HT-29 (cell line): ENCODE results near the gene SOX8. TPM values are rescaled to one million over a fixed set of nuclear protein-coding genes. Genes with fewer than 3 reads are reported as not detected.

Experiments
- DNase-seq: peaks from one replicate; pipeline ENCODE4 v3.0.0-alpha.2; 2015; ENCODE audit warnings: low spot score
- total RNA-seq: library from RNA; depleted of rRNA; stranded (reverse); fragments of >200 nt; shearing (Covaris generic); gene quantifications from 2 replicates; pipeline ENCODE4 v1.2.3, GENCODE V29; 2014

The SOX8 gene
- total RNA-seq, 1 experiment from 2014 or later = 0.61 TPM

DNA sequence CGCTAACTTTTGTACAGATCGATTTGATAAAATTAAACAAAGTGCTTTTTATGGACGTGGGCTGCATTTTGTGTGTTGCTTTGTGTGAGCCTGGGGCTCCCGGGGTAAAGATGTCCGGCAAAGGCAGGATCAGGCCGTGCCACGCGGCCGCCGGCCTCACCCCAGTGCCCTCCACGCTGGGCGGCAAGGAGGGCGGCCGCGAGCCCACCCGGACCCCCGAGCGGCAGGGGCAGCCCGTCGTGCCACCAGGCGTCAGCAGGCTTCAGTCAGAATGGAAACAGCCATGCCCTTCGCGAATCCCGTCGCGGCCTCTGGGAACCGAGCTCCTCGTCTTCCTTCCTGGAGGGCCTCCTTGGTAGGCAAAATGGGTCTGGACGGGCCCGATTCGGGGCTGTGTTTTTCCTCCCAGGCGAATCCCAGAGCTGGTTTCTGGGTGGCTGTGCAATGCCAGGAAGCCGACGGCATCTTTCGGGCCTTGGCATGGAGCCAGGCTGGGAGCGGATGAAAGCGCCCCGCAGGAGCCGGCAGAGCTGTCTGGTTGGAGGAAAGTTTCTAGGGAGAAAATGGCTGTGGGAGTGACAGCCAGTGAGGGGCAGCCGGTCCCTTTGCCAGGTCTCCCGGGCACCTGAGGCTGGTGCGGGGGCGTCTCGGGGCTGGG, 5.5 kb downstream of the SOX8 start:
- DNase-seq = peak; percentile 49

DNA sequence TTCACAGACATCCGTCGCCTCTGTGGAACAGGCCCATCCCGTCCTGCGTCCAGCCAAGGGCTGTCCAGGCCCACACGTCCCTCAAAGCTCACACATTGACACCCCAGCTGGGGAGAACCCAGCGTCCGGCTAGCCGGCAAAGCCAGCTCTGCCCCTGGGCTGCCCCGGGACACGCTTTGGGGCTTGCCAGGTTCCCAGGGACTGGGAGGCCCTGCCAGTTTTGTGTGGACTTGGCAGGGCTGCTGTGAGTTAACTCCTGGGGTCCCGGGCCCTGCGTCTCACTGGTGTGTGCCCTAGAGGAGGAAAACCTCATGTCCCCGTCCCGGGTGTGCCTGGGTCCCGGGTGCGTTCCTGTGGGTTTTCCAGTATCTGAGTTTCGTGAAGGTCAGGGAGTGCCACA, 6.3 kb downstream of the SOX8 start:
- DNase-seq = no peak

DNA sequence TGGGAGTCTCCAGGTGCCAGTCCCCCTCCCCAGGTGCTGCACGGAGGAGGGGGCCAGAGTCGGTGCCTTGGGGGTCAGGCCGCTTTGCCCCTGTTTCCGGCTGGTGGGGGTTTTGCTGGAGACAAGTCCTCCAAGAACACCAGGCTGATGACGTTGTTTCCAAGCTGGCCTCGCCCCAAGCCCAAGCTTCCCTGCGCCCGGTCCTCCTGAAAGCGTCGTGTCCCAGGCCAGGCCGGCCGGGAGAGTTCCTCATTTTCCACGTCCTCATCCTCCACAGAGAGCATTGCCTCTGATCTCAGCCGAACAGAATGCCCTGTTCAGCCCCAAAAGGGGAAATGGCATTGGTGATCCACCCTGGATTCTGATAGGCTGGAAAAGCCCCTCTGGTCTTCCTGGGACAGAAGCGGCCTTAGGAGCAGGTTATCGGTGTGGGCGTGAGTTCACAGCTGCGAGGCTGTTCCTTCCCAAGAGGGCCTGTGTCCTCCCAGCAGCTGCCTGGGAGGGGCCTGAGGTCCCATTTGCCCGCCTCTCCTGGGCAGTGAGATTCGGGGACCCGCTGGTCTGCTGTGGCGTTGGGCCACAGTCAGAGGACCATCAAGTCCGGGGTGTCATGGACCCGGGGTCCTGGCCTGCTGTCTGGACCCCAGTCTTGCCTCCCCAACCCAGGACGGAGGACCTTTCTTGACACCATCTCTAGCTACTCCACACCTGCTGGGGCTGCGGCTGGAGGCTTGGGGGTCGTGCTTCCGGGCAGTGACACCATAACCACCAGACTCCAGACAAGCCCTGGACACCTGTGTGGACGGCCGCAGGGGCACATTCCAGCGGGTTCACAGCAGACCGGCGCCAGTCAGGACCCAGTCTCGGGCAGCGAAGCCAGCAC, 7.1 kb downstream of the SOX8 start:
- no peak for DNase-seq

DNA sequence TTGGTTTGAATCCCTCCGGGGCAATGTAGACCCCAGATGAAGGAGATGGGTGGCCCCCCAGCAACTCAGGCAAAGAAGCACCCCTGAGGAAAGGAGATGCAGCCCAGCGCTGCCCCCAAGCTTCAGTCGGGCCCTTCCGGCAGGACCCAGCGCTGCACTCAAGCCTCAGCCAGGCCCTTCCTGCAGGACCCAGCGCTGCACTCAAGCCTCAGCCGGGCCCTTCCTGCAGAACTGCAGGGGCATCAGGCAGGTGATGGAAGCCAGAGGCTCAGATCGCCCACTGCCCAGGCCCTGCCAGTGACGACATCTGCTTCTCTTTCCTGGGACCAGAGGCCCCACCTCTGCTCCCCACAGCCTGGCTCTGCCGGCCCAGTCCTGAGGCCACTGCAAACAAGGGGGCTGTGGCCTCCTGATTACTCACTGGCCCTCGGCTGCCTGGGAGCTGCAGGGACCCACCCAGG, 7.8 kb downstream of the SOX8 start:
- DNase-seq = no peak

DNA sequence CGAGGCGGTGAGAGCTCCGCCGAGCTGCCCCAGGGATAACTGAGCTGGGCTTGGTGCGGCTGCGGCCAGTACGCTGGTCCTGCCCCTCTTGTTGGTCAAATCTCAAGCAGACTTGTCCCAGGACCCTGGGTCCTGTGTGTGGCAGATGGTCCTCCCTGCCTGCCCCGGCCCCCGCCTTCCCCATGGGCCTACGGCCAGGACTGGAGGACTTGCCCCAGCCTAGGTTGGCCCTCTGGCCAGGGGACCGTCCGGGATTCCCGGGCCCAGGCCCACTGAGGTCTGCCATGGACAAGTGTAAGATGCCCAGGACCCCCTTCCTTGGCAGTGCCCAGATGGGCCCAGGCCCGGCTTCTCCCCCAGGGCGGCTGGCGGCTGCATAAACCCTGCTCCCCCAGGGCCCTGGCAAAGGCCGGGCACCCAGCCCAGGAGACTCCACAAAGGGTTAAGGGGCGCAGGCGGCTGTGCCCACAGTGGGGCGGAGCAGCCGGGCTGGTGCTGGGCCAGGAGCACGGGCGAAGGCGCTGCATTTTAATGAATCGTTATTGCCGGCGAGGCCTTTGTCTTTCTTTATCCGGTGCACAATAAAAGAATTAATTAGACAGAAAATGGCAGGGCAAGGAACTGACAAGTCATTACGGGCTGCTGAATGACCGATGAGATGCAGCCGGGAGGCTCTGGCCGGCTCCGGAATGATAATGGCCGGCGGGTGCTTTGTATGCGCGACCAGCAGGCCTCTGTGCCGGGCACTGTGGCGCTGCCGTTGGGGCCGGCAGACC, 9.1 kb downstream of the SOX8 start:
- no peak for DNase-seq

DNA sequence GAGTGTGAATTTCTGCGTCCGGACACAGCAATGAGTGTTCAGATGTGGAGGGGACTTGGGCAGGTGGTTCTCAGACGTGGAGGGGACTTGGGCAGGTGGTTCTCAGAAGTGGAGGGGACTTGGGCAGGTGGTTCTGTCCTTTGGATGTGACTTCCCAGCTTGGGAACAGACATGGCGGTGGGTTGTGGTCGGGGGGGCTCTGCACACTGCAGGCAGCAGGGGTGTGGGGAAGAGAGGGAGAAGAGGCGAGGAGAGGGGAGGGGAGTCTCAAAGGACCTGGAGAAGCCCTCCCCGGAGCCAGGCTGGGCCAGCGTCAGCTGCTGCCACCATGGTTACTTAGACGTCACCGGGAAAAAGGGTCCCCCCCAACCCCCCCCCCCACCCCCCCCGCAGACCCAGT, 9.8 kb downstream of the SOX8 start:
- no peak for DNase-seq

DNA sequence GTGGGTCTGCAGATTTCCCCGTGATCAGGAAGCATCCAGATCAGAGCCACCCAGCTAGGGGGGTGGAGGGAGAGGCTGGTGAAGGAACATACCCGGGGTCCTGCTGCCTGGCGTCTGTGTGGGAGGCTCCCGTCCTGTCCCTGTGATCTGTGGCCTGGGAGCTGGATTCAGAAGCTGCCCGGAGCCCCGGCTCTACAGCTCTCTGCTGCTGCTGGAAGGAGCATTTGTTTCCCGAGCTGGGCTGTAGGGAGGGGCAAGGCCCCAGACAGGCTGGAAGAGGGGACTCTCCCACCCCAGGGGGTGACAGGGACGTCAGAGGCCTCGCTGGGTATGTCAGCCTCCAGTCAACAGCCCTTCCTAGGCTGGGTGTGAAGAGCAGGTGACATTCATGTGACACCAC, 10.2 kb downstream of the SOX8 start:
- DNase-seq = no peak

DNA sequence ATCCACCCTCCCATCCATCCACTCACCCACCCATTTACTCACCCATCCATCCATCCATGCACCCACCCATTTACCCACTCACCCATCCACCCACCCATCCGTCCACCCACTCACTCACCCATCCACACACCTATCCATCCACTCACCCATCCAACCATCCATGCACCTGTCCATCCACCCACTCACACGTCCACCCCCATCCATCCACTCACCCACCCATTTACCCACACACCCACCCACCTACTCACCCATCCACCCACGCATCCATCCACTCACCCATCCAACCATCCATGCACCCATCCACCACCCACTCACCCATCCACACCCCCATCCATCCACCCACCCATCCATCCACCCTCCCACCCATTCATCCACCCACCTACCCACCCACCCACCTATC, 12.2 kb downstream of the SOX8 start:
- no peak for DNase-seq

DNA sequence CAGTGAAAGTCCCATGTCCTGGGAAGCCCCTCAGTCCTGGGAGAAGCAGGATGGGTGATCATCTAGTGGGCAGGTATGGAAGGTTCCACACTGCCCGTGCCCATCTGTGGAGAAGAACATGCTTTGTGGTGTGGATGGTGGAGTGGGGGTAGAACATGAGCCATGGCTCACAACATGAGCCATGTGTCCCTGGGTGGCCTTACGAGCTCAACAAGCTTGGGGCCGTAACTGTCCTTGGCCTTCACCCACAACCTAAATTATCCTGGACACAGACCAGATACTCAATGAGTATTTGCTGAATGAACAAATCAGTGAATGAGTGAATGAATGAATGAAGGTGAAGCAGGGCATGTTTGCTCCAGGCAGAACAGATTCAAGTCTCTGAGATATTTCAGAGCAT, 13.5 kb downstream of the SOX8 start:
- no peak for DNase-seq

DNA sequence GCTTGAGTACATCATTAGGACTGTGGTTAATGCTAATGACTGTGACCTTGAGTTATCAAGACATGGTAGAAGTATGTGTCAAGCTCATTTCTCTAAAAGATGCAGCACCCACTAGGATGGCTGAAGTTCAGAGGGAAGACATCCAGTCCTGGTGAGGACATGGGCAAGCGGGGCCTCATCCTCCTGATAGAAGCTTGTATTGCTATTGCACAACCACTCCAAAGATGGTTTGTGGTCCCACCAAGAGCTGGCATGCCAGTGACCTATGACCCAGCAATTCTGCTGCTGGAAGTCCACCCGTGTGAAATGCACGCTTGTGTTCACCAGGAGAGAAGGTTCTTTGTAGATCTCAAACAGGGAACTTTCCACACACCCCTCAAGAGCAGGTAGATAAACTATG, 14.2 kb downstream of the SOX8 start:
- no peak for DNase-seq

DNA sequence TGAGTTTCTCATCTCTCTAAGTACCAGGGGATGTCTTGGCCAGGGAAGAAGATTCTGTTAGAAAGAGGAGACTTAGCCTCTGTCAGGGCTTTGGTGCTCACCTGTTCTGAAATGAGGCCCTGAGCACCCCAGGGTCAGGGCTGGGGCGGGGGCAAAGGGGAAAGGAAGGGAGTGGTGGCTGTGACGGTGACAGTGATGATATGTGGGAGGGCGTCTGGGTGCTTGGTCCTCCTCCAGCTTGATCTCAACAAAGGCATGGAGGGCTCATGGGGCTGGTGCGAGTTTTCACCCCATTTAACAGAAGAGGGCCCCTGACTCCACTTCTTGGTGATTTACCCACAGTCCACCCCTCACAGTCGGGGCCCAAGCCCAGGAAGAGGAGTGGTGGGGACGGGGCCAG, 15.1 kb downstream of the SOX8 start:
- no peak for DNase-seq

DNA sequence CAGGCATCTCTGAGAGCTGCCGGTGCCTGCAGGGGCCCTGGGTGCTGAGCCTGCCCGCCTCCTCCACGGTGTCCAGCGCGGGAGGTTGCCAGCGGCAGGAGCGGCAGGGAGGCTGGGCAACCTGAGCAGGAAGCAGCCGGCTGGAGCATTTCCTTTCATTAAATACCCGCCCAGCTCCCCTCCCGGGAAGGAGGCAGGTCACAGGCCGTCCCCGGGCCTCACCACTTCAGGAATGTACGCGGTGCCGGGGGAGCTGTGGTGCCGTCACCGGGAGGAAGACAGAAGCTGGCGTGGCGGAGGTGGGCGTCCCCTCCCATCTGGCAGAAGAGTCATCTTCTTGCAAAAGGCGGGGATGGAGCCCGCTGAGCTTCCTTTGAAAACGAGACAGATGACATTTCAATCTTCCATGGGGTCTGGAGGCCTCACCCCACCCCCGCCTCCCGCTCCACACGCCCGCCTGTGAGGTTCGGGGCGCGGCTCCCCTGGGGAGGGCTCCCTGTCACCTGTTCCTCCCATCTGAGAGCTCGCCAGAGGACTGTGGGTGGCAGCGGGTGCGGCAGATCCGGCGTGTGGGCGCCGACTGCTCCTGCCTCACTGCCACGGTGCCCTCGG, 16.0 kb downstream of the SOX8 start:
- peak; percentile 78 for DNase-seq

DNA sequence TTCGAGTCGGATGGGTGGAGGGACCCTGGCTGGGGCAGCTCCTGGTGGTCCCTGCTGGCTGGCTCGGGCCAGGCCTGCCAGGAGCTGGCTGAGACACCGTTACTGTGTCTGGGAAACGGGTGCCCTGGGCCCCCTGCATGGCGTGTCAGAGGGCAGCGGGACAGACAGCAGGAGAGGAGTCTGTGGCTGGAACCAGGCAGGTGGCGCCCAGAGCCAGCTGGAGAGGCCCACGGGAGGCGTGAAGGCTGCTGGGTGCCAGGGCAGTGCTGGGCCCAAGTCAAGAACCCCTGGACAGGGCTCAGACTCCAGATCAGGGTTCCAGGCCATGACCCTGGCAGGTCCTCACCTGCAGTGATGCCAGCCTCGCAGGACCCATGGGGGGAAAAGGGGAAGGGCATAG, 16.6 kb downstream of the SOX8 start:
- no peak for DNase-seq

DNA sequence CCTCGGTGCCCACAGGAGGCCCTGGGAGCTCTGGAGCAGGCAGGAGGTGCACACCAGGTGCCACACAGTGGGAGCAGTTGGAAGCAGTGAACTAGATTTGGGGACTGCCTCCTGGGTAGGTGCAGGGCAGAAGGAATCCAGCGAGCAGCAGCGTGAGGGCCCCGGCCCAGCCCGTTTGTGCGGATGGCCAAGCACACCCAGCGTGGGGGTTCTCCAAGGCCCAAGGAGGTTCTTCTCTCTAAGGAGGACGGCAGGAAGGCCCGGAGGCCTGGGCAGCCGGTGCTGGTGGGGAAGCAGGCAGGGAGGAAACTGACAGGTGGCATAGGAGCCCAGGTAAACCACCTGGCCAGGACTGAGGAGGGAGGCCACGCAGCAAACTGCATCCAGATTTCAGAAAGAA, 17.0 kb downstream of the SOX8 start:
- DNase-seq = no peak

DNA sequence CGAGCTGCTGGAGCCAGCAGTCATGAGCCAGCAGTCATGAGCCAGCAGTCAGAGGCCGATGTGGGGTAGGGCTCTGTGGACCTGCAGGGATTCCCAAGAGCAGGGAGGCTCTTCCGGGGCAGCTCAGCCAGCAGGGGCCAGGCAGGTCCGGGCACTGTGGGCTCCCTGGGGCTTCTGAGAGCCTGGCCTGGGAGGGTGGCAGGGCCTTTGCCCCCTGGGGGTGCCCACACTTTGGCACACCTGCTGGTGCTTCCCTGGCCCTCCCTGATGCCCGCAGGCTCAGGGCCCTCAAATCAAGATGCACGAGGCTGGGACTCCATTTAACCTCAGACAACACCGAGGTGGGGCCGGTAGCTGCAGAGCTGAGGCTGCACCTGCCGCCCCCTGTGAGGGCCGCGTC, 18.1 kb downstream of the SOX8 start:
- no peak for DNase-seq

DNA sequence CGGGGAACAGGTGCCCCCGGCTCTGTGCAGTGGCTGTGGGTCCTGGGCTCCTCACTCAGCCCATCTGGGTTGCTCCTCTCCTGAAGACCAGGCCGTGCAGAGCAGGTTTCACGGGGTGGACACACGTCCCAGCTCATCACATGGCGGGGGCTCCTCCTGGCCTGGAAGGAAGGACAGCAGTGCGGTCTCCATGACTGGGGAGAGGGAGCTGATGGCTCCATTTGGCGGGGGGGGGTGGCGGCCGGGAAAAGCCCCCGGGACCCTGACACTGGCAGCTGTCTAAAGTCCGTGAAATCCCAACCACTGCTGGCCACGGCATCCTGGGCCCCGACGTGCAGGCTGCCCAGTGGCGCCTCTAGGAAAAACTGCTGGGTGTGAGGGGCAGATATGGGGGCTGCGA, 19.0 kb downstream of the SOX8 start:
- no peak for DNase-seq

DNA sequence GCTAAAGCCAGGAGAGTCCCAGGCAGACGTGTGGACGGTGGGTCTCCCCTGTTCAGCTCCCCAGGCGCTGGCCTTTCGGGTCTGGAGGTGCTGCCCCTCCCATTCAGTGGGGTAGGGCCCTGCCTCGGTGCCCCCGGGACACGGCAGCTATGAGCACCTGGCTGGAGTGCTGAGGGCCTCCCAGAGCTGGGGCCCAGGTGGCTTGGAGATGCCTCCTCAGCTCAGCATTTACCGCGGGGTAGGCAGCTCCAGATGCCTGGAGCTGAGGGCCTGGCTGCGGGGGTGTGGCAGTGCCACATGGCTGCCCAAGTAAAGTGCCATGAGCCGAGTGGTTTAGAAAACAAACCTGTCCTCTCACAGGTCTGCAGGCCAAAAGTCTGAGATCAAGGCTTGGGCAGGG, 19.5 kb downstream of the SOX8 start:
- no peak for DNase-seq

DNA sequence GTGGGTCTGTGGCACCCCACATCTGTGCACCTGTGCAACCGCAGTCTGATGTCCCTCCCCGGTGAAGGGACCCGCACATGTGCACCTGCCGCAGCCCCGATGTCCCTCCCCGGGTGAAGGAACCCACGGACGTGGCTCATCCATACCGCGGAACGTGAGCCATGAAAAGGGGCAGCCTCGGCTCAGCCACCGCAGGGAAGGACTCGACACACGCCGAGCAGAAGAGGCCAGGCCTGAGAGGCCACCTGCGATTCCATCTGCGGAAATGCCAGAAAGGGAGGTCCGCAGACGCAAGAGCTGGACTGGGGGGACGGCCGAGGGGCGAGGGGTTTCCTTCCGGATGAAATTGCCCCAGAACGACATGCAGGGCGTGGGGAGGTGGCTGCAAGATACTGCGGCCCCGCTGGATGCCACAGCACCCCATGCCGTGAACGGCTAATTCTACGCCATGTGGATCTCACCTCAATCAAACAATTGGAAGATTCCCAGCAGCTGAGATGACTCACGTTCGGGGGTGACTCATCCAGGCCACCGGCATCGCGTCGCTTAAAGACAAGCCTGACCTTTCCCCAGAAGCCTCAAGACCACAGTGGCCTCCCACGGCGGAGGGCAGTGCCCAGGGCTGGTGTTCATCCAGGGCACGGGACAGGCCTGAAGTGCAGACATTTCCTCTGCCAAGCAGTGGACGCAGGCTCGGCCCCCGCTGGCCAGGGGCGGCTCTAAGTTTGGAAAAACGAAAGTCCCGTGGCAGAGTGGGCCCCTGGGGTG, 21.0 kb downstream of the SOX8 start:
- DNase-seq = peak; percentile 92

DNA sequence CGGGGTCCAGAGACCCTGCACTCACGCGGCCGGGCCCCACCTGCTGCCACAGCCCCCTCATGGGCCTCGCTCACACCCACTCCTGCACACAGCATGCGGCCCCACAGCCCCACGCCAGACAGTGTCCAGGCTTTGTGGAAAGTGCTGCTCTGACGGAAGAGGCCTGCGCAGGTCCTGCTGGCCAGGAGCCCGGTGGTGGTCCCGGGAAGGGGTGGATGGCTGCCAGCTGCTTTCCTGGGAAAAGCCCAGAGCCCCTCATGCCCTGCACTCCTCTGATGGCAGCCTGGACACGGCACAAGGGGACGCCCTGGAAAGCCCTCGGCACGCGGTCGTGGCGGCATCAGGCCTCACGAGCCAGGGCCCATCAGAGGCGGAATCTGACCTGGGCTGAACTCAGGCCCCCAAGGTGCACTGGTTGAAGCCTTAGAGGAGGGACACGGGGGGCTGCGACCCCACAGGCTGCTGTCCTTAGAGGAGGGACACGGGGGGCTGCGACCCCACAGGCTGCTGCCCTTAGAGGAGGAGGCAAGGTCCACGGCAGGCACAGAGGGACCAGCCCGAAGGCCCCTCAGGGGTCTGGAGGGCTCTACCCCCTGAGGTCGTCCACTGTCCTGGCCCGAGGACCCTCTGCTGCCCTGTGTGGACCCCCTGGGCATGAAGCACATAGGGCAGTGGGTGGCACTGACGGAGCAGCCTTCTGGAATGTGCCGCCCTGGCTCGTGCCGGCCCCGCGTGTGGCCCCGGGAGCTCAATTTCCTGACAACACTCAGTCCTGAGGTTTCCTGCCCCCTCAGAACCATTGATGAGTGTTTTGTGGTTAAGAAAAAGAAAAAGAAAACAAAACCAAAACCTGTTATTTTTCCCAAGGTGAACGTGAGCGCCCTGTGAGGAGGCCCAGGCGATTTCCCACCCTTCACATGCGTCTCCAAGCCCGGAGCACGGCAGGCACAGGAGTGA, 22.1 kb downstream of the SOX8 start:
- DNase-seq = no peak

DNA sequence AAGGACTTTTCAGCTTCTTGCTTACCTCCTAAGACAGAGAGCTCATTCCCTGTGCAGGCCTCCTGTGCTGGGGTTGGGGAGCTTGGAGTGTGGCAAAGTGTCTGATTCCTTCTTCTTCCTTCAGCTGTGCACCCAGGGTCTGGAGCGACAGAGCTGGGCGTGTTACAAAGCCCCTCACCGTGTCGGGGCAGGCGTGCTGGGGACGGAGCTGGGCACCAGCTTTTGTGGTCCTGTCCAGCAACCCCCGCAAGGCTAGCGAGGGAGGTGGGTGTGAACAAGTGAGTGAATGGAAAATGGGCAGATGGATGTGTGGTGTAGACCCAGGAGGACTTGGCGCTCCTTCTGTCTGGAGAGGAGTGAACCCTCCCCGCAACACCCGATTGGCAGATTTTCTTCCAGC, 23.7 kb downstream of the SOX8 start:
- DNase-seq = no peak
